Glutamatergic neuron (in vitro differentiated cells): ENCODE data around the gene FOLR2. TPM values are rescaled to one million over a fixed set of nuclear protein-coding genes. Genes with fewer than 3 reads are reported as not detected.

Source experiments
- DNase-seq: peaks from one replicate; pipeline ENCODE4 v3.0.0; 2022
- H3K27ac Mint-ChIP-seq: one replicate; pipeline ENCODE4 v1.8.0; 2020; ENCODE audit warnings: mild to moderate bottlenecking, mixed read lengths, inconsistent platforms; ENCODE audit not compliant: unreplicated experiment
- H3K27me3 Mint-ChIP-seq: one replicate; pipeline ENCODE4 v1.8.0; 2020; ENCODE audit warnings: mild to moderate bottlenecking, moderate library complexity, mixed read lengths, inconsistent platforms; ENCODE audit not compliant: unreplicated experiment
- H3K36me3 Mint-ChIP-seq: one replicate; pipeline ENCODE4 v1.8.0; 2020; ENCODE audit warnings: mild to moderate bottlenecking, mixed read lengths, inconsistent platforms; ENCODE audit not compliant: unreplicated experiment
- H3K4me1 Mint-ChIP-seq: one replicate; pipeline ENCODE4 v1.8.0; 2020; ENCODE audit warnings: mild to moderate bottlenecking, low read depth, mixed read lengths, inconsistent platforms; ENCODE audit not compliant: unreplicated experiment
- H3K4me3 Mint-ChIP-seq: one replicate; pipeline ENCODE4 v1.8.0; 2020; ENCODE audit warnings: mild to moderate bottlenecking, mixed read lengths, inconsistent platforms; ENCODE audit not compliant: unreplicated experiment
- H3K9me3 Mint-ChIP-seq: one replicate; pipeline ENCODE4 v1.8.0; 2020; ENCODE audit warnings: mild to moderate bottlenecking, moderate library complexity, mixed read lengths, inconsistent platforms; ENCODE audit not compliant: unreplicated experiment
- CTCF ChIP-seq: fragments of 200-600 bp; sonication (generic); IDR thresholded peaks from one replicate; pipeline ENCODE4 v1.5.0; 2021; ENCODE audit not compliant: partially characterized antibody, unreplicated experiment
- total RNA-seq: library from RNA; stranded (reverse); fragmentation: NEBNext Ultra II Directional; extraction: Animal tissue kit (Norgen Biotek cat#: 25700); gene quantifications from one replicate; pipeline ENCODE4 v1.2.1, GENCODE V29; 2021; ENCODE audit not compliant: unreplicated experiment

The FOLR2 gene
- total RNA-seq, 1 donor from 2014 or later, result not detected

DNA sequence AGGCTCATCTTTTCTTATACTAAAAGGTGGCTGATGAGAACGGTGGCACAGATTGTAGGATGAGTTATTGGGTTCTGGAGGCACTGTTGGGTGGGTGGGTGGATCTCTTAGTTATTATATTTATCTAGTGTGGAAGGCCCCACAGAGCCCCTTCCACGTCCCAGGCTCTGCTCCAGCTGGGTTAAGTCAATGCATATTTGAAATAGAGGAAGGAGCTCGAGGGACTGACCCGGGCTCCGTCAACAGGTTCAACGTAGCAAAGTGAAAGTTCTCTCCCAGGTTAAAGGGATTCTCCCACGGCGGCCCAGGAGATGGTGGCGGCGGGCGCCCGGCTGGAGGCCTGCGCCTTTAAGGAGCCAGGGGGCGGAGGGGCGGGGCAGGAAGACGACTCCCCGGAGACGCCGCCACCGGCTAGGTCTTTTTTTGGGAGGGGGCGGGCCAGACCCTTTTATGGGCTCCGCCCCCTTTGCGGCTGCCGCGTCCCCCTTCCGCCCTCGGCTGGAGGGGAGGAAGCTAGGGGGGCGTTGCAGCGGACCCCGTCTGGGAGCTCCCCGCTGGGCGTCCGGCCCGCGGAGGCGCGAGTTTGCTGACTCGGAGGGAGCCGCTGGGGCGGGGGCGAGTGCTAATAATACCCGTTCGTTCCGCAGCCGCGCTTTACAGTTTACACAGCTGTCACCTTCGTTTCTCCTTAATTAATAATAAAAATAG lies 6.5 kb downstream of the FOLR2 start:
- TF ChIP-seq CTCF, result peak; percentile 29
- peak overlapping the region; percentile 53 for H3K4me3 Mint-ChIP-seq
- H3K36me3 Mint-ChIP-seq, result no peaks in the 10 kb centered on the region
- peaks cover 2% of the 10 kb centered on the region for H3K9me3 Mint-ChIP-seq
- H3K27ac Mint-ChIP-seq, result no peak overlapping the region
- peak; percentile 91 for DNase-seq
- peaks cover 5% of the 10 kb centered on the region for H3K27me3 Mint-ChIP-seq
- peaks cover 9% of the 10 kb centered on the region for H3K4me1 Mint-ChIP-seq

GRCh38 chr11:72223615-72224563 lies 7.3 kb downstream of the FOLR2 start:
- peak; percentile 66 for DNase-seq
- peaks cover 2% of the 10 kb centered on the region for H3K9me3 Mint-ChIP-seq
- H3K4me3 Mint-ChIP-seq, result peak overlapping the region; percentile 89
- peaks cover 9% of the 10 kb centered on the region for H3K4me1 Mint-ChIP-seq
- no peaks in the 10 kb centered on the region for H3K36me3 Mint-ChIP-seq
- no peak overlapping the region for H3K27ac Mint-ChIP-seq
- H3K27me3 Mint-ChIP-seq, result peaks cover 6% of the 10 kb centered on the region
- no peak for TF ChIP-seq CTCF

DNA sequence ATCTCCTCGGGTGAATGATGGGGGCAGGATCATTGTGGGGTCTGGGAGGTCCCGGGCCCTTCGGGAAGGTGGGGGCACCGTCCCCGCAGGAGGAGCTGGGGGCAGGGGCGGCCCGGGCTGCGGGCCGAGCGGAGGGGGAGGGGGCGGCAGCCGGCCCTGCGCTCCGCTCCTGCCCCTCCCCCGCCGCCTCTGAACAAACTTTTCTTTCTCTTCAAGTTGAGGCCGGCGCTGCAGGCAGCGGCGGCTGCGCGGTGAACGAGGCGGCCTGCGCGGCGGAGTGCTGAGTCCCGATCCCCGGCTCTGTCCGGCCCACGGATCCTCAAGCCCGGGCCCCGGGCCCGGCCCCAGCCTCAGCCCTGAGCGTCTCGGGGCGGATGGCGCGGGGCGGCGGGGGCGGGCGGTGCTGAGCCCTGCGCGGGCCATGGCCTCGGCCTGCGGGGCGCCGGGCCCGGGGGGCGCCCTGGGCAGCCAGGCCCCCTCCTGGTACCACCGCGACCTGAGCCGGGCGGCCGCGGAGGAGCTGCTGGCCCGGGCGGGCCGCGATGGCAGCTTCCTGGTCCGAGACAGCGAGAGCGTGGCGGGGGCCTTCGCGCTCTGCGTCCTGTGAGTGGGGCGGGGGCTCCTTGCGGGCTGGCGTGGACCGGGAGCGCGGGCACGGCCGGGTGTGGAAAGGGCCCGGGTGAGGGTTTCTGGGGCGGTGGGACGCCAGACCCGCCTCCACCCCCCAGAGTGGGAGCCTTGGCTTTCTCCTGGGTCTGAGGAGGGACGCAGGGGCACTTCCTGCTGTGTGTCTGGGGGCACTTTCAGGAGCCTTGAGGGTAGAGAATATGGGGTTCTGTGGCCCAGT lies 8.2 kb downstream of the FOLR2 start, which contains the start of gene INPPL1:
Gene INPPL1 (plus strand): TSS at position 204 of the 847 bp plus-strand sequence. CDS start 218 bp downstream, at position 422.
- Mint-ChIP-seq H3K4me3 (peak within 1 kb of the TSS; percentile 89), H3K27ac (no peak within 1 kb of the TSS), H3K36me3 (no peaks in the 10 kb centered on the region), H3K9me3 (peaks cover 5% of the 10 kb centered on the region), H3K4me1 (peaks cover 9% of the 10 kb centered on the region), H3K27me3 (peaks cover 9% of the 10 kb centered on the region)
- TF ChIP-seq CTCF, result no peak
- DNase-seq, result peak; percentile 41

DNA sequence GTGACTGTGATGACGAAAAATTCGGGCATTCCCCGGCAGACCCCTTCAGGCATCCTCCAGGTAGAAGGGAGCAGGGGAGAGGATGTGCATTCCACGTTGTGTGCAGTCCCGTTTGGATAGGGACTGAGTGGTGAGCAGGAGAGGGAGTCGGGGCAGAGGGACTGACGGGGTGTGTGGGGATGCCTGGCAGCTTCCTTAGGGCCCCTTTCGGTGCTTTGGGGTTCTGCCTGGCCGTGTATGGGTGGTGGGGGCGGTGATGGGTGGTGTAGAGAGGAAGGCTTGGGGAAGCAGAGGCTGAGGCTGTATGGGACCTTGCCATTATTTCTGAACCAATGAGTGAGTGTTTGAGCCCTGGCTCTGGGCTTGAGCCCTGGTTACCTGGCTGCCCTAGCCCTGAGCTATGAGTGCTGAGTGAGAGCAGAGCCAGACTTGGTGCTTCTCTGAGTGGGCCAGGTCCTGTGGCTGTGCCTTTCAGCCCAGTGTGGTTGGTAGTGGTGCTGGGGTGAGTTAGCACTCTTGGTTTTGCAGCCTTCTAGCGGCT lies 8.9 kb downstream of the FOLR2 start:
- TF ChIP-seq CTCF, result no peak
- Mint-ChIP-seq H3K4me3 (peak overlapping the region; percentile 86), H3K4me1 (peaks cover 9% of the 10 kb centered on the region), H3K27ac (no peak overlapping the region), H3K36me3 (no peaks in the 10 kb centered on the region), H3K9me3 (peaks cover 5% of the 10 kb centered on the region), H3K27me3 (peaks cover 9% of the 10 kb centered on the region)
- DNase-seq, result no peak
